A549 (cell line): ENCODE data around the gene LRRC3C. TPM values are rescaled to one million over a fixed set of nuclear protein-coding genes. Genes with fewer than 3 reads are reported as not detected.

Experiments
- ATAC-seq, 2 experiments: fragments of 200-7000 bp in 1 of 2; fragments of >200 bp in 1 of 2; cut with Nextera tagmentation in 1 of 2; cut with Tn5 transposase in 1 of 2; 3 replicates each; pipeline versions ENCODE4 v1.8.0 to v1.9.1; 2018 to 2020; ENCODE audit warnings: mild to moderate bottlenecking in 1 of 2, moderate library complexity in 1 of 2
- CTCF ChIA-PET: fragments of 300-600 bp; sonication (Branson Sonifier 250); formaldehyde crosslinking; extraction: SDS; loops from one replicate; lab custom pipeline; 2021; ENCODE audit warnings: antibody characterized with exemption, inconsistent platforms; lab: Yijun Ruan, JAX
- POLR2A ChIA-PET: fragments of 350-600 bp; formaldehyde crosslinking; extraction: SDS; loops from one replicate; lab custom pipeline; 2021; ENCODE audit warnings: antibody characterized with exemption, inconsistent platforms; lab: Yijun Ruan, JAX
- DNase-seq, 2 experiments: peaks; one replicate each; pipeline versions ENCODE4 v3.0.0 to v3.0.0-alpha.2; 2011 to 2016; ENCODE audit warnings: low read depth in 1 of 2, low spot score in 1 of 2
- FAIRE-seq: peaks from 2 replicates; lab custom pipeline; 2011; peaks lifted over from hg19 to GRCh38; lab: Jason Lieb, UNC
- H3K27ac ChIP-seq, 2 experiments: fragments of >200 bp; sonication (Bioruptor Twin); formaldehyde crosslinking; 3 replicates each; pipeline ENCODE4 v1.5.1; 2016 to 2017
- H3K4me1 ChIP-seq: fragments of >200 bp; sonication (Bioruptor Twin); formaldehyde crosslinking; 3 replicates; pipeline ENCODE4 v1.6.1; 2016
- H3K4me2 ChIP-seq: fragments of >200 bp; sonication (Bioruptor Twin); formaldehyde crosslinking; 3 replicates; pipeline ENCODE4 v1.6.1; 2016
- H3K4me3 ChIP-seq: fragments of >200 bp; sonication (Bioruptor Twin); formaldehyde crosslinking; 3 replicates; pipeline ENCODE4 v1.5.1; 2016
- H3K9me3 ChIP-seq: fragments of >200 bp; sonication (Bioruptor Twin); formaldehyde crosslinking; 3 replicates; pipeline ENCODE4 v1.6.1; 2016
- ATOH8 ChIP-seq: fragments of 250-450 bp; sonication (Bioruptor Pico); IDR thresholded peaks from 2 replicates; pipeline ENCODE4 v1.5.0; 2020; ENCODE audit warnings: low read depth, mild to moderate bottlenecking, moderate library complexity
- CBX2 ChIP-seq: fragments of 200-600 bp; sonication (generic); IDR thresholded peaks from 2 replicates; pipeline ENCODE4 v1.6.1; 2016; ENCODE audit warnings: low read depth, mild to moderate bottlenecking, borderline replicate concordance
- CEBPB ChIP-seq, 2 experiments: fragments of >200 bp in 1 of 2; sonication (Bioruptor Twin) in 1 of 2; formaldehyde crosslinking in 1 of 2; IDR thresholded peaks; 2 replicates each; pipeline ENCODE4 v1.6.1; 2012 to 2016
- EHF ChIP-seq: fragments of 250-450 bp; sonication (Bioruptor Pico); IDR thresholded peaks from 2 replicates; pipeline ENCODE4 v1.5.0; 2020; ENCODE audit warnings: mild to moderate bottlenecking
- ESRRA ChIP-seq: fragments of 150-350 bp; IDR thresholded peaks from 2 replicates; pipeline ENCODE4 v1.6.1; 2014; ENCODE audit warnings: mild to moderate bottlenecking, low read length, borderline replicate concordance
- FOSL2 ChIP-seq, 2 experiments: fragments of 450-650 bp in 1 of 2; fragments of >200 bp in 1 of 2; sonication (Bioruptor Twin) in 1 of 2; formaldehyde crosslinking; IDR thresholded peaks; 2 replicates each; pipeline versions ENCODE4 v1.5.0 to v1.6.1; 2016 to 2020; ENCODE audit warnings: mild to moderate bottlenecking in 1 of 2, moderate library complexity in 1 of 2
- HDAC2 ChIP-seq: fragments of 200-600 bp; sonication (generic); IDR thresholded peaks from 2 replicates; pipeline ENCODE4 v1.6.1; 2016
- HMGXB4 ChIP-seq: fragments of 250-450 bp; sonication (Bioruptor Pico); IDR thresholded peaks from 2 replicates; pipeline ENCODE4 v1.5.0; 2021; ENCODE audit warnings: mild to moderate bottlenecking, moderate library complexity, borderline replicate concordance
- JUNB ChIP-seq: fragments of >200 bp; sonication (Bioruptor Twin); formaldehyde crosslinking; IDR thresholded peaks from 2 replicates; pipeline ENCODE4 v1.6.1; 2016
- KDM1A ChIP-seq: fragments of 200-600 bp; sonication (generic); IDR thresholded peaks from 2 replicates; pipeline ENCODE4 v1.6.1; 2016; ENCODE audit warnings: low read depth, mild to moderate bottlenecking
- MAFK ChIP-seq: fragments of 450-650 bp; IDR thresholded peaks from 2 replicates; pipeline ENCODE4 v1.6.1; 2014; ENCODE audit not compliant: partially characterized antibody
- MAZ ChIP-seq: fragments of 150-350 bp; IDR thresholded peaks from 2 replicates; pipeline ENCODE4 v1.6.1; 2014; ENCODE audit warnings: antibody characterized with exemption, low read depth, low read length, borderline replicate concordance
- NPAS2 ChIP-seq: fragments of 250-450 bp; sonication (Bioruptor Pico); IDR thresholded peaks from 2 replicates; pipeline ENCODE4 v1.8.0; 2022; ENCODE audit warnings: mild to moderate bottlenecking, moderate library complexity, borderline replicate concordance
- PBX3 ChIP-seq: IDR thresholded peaks from 2 replicates; pipeline ENCODE4 v1.6.1; 2012
- PHF8 ChIP-seq: fragments of 200-600 bp; sonication (generic); IDR thresholded peaks from 2 replicates; pipeline ENCODE4 v1.6.1; 2016; ENCODE audit warnings: low read depth, mild to moderate bottlenecking, antibody characterized with exemption, moderate library complexity, borderline replicate concordance
- POLR2AphosphoS2 ChIP-seq: conservative IDR thresholded peaks from 2 replicates; pipeline ENCODE4 v1.6.1; 2012; ENCODE audit warnings: low read length, improper control_type of control experiment, inconsistent platforms
- RCOR1 ChIP-seq: fragments of 150-350 bp; IDR thresholded peaks from 2 replicates; pipeline ENCODE4 v1.6.1; 2014; ENCODE audit warnings: antibody characterized with exemption, low read length, low read depth
- REST ChIP-seq: fragments of 200-600 bp; sonication (generic); IDR thresholded peaks from 2 replicates; pipeline ENCODE4 v1.6.1; 2016; ENCODE audit warnings: antibody characterized with exemption, mild to moderate bottlenecking, moderate library complexity
- RFX5 ChIP-seq: fragments of 450-650 bp; IDR thresholded peaks from 2 replicates; pipeline ENCODE4 v1.7.1; 2014; ENCODE audit warnings: antibody characterized with exemption, mild to moderate bottlenecking, moderate library complexity
- RNF2 ChIP-seq: fragments of 200-600 bp; sonication (generic); IDR thresholded peaks from 2 replicates; pipeline ENCODE4 v1.6.1; 2016; ENCODE audit warnings: low read depth, mild to moderate bottlenecking, antibody characterized with exemption, moderate library complexity, borderline replicate concordance
- TFCP2L1 ChIP-seq: fragments of 250-450 bp; sonication (Bioruptor Pico); IDR thresholded peaks from 2 replicates; pipeline ENCODE4 v1.5.0; 2021; ENCODE audit warnings: mild to moderate bottlenecking
- ZSCAN20 ChIP-seq: fragments of 250-450 bp; sonication (Bioruptor Pico); IDR thresholded peaks from 2 replicates; pipeline ENCODE4 v1.8.0; 2022; ENCODE audit warnings: mild to moderate bottlenecking, moderate library complexity
- WGBS: methylation state at CpG from one replicate; pipeline ENCODE4 v1.1.6; 2017; ENCODE audit errors: missing lambda C conversion rate; 5-methylcytosine and 5-hydroxymethylcytosine counted together
- polyA plus RNA-seq, 4 experiments: library from polyadenylated mRNA; depleted of rRNA in 3 of 4; stranded (reverse); fragments of >200 nt; fragmentation: RNase III in 1 of 4; extraction: RNeasy Plus Mini Kit Qiagen cat#74134 plus additional on column Dnase treatment in 1 of 4; gene quantifications; 2 replicates in 3 of 4; 3 replicates in 1 of 4; pipeline ENCODE4 v1.2.3, GENCODE V29; 2011 to 2017
- TF ChIP-seq, protein P1 (sequence below): fragments of >200 bp; sonication (Bioruptor Twin); formaldehyde crosslinking; IDR thresholded peaks from 2 replicates; pipeline ENCODE4 v1.6.1; 2016

Gene LRRC3C
- polyA plus RNA-seq, 2 of the 4 experiments (the other 2 are of a cell fraction), result not detected

DNA sequence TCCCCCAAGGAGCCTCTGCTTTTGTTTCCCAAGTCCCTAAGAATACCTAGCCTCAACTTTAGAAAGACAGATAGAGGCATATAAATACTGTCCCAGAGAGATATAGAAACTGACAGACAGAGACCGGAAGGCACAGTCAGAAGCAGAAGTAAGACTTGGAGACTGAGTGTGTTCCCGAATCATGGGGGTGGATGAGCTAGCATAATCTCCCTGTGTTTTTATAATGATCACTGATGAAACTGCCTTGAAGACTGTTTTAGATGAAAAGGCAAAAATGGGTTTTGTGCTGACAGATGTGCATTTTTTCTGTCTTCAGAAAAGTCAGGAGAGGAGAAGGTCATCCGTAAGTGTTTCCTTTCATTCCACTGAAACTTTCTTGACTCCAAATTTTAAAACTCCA lies 44.7 kb downstream of the LRRC3C start:
- Histone ChIP-seq H3K9me3 (no peaks in the 10 kb centered on the region), H3K4me3 (no peak overlapping the region), H3K27ac (no peak overlapping the region), H3K4me2 (no peak overlapping the region), H3K4me1 (no peaks in the 10 kb centered on the region)
- DNase-seq (no peak), FAIRE-seq (no peak), ATAC-seq (no peak)
- TF ChIP-seq ATOH8 (CRISPR knock-in tag) (no peak), MAFK (peak; percentile 45)
- WGBS, result 41% methylated on average over 3 of the region's 3 CpGs
- CTCF ChIA-PET, result interaction anchor here (1.6 to 19.9 kb wide), 3 partner anchors 8 to 103 kb away, joined by 7 to 405 read pairs (median 27); partner anchors contain the start of genes GSDMA and PSMD3
- POLR2A ChIA-PET, result interaction anchor here (3.0 kb wide), 1 partner anchor 9 kb away, joined by 13 read pairs; the partner anchor contains the start of gene PSMD3

GRCh38 chr17:39973496-39973895 lies 46.0 kb downstream of the LRRC3C start:
- no peak for ATAC-seq
- no peaks in the 10 kb centered on the region for H3K9me3 ChIP-seq
- TF ChIP-seq CBX2, result no peak
- TF ChIP-seq, all 56 proteins: peak for 0
- no peak overlapping the region for H3K4me2 ChIP-seq
- ChIA-PET POLR2A (no interaction called here), CTCF (interaction anchor here (0.6 to 19.9 kb wide), 5 partner anchors 14 to 453 kb away, joined by 4 to 405 read pairs (median 5); partner anchors contain the start of gene GSDMA)
- 74% methylated on average over 2 of the region's 2 CpGs for WGBS
- H3K27ac ChIP-seq, result no peak overlapping the region
- no peaks in the 10 kb centered on the region for H3K4me1 ChIP-seq
- no peak overlapping the region for H3K4me3 ChIP-seq
- no peak for DNase-seq
- no peak for FAIRE-seq

DNA sequence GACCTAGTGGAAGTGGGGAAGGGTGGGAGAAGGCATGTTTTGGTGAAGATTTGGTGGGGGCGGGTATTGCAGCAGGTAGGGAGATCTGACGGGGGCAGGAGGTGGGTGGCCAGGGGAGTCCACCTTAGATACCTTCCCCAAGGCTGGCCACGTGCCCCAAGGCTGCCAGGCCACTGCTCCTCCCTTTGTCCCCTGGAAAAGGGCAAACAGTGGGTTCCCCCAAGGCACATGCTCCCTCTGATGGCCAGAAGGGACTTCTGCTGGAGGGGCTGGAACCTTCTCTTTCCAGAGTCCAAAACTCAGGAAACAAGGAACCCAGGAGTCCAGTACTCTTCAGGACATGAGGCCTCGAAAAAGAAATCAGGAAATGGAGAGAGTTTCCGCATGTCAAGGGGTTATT lies 46.9 kb downstream of the LRRC3C start:
- DNase-seq, result no peak
- ChIA-PET POLR2A (no interaction called here), CTCF (interaction anchor here (0.6 to 19.9 kb wide), 2 partner anchors 15 to 277 kb away, joined by 3 to 405 read pairs; partner anchors contain the start of gene GSDMA)
- no peak overlapping the region for H3K27ac ChIP-seq
- no peak for FAIRE-seq
- TF ChIP-seq HMGXB4 (CRISPR knock-in tag) (no peak), PHF8 (no peak), RFX5 (no peak), JUNB (no peak), REST (no peak), ZSCAN20 (CRISPR knock-in tag) (no peak), HDAC2 (no peak), PBX3 (no peak), RCOR1 (no peak), FOSL2 (IDR thresholded peaks at IDR 0.05) (no peak), FOSL2 (CRISPR knock-in tag; IDR thresholded peaks at IDR 0.05) (no peak), TFCP2L1 (CRISPR knock-in tag) (no peak), KDM1A (no peak), CEBPB (IDR thresholded peaks at IDR 0.05) (no peak), MAZ (no peak), NPAS2 (CRISPR knock-in tag) (no peak), RNF2 (no peak), EHF (no peak), POLR2AphosphoS2 (no peak), ESRRA (no peak)
- TF ChIP-seq, protein P1, sequence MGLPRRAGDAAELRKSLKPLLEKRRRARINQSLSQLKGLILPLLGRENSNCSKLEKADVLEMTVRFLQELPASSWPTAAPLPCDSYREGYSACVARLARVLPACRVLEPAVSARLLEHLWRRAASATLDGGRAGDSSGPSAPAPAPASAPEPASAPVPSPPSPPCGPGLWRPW, result no peak
- H3K9me3 ChIP-seq, result no peaks in the 10 kb centered on the region
- no peak overlapping the region for H3K4me3 ChIP-seq
- H3K4me2 ChIP-seq, result no peak overlapping the region
- peaks cover 3% of the 10 kb centered on the region; the same call in 1 of the 3 replicates for H3K4me1 ChIP-seq
- ATAC-seq, result no peak; a peak in 1 of 6 replicates
- WGBS, result 58% methylated on average over 5 of the region's 5 CpGs
